Measurements from ENCODE around the gene ATG5. TPM values are rescaled to one million over a fixed set of nuclear protein-coding genes. Genes with fewer than 3 reads are reported as not detected.
A peak's percentile ranks its signal among the peaks of the same experiment; 100 is the strongest.

Gene ATG5
- total RNA-seq, 4 donors from 2014 or later, result 14.6 to 34.9 (median 25.3) TPM

DNA sequence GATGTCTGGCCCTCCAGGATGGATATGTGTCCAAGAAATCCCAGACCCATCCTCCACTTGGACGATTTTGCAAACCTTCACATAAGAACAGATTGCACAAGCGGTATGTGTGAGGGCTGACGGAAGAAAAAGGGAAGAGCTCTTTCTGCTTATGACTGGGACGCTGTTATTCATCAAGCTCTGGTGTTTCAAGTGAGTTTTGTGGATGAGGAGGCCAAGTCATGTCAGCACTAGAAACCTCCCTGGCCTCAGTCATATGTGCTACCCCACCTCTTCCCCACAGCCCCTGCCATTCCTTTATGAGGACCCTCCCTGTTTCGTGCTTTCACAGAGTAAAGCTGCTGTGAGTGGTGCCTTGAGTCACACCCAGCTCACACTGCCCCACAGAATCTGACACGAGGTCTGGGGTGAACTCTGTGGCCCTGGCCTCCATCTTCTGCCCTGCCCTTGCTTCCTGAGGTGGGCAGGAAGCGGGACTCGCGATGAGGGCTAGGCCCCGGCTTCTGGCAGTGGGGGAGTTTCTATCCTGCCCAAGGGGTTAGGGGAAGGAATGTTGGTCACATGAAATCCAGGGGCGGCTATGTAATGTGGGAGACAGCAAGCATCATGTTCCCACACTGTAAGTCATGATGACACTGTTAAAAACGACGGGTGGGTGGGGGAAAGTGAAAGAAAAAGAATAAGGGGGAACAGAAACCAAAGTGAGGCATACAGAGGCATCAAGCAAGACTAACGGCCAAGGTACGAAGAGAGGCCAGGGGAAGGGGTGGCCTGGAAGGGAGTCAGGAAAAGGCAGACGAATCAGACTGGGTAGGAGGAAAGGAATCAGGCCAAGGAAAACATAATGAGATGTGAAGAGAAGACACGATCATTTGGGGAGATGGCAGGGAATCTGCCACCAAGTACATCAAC lies 161.3 kb downstream of the ATG5 start:
- Histone ChIP-seq H3K4me3 (peak overlapping the region in 1 of 4 donors; percentile 25), H3K36me3 (no peaks in the 10 kb centered on the region), H3K9me3 (no peaks in the 10 kb centered on the region), H3K27ac (peak overlapping the region; percentile 50 to 88 (median 72)), H3K4me1 (peaks cover 0 to 17% (median 0%) of the 10 kb centered on the region in 3 donors), H3K27me3 (no peaks in the 10 kb centered on the region)
- intact Hi-C loops (cut with DNase I), result no loop called here
- 51 to 70% methylated on average over 12 to 13 of the region's 17 CpGs for WGBS, 2 donors
- DNase-seq, result no peak
- TF ChIP-seq, protein P1, sequence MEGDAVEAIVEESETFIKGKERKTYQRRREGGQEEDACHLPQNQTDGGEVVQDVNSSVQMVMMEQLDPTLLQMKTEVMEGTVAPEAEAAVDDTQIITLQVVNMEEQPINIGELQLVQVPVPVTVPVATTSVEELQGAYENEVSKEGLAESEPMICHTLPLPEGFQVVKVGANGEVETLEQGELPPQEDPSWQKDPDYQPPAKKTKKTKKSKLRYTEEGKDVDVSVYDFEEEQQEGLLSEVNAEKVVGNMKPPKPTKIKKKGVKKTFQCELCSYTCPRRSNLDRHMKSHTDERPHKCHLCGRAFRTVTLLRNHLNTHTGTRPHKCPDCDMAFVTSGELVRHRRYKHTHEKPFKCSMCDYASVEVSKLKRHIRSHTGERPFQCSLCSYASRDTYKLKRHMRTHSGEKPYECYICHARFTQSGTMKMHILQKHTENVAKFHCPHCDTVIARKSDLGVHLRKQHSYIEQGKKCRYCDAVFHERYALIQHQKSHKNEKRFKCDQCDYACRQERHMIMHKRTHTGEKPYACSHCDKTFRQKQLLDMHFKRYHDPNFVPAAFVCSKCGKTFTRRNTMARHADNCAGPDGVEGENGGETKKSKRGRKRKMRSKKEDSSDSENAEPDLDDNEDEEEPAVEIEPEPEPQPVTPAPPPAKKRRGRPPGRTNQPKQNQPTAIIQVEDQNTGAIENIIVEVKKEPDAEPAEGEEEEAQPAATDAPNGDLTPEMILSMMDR (IDR thresholded peaks at IDR 0.05), result no peak
- no peak for TF ChIP-seq POLR2A (IDR thresholded peaks at IDR 0.05)

DNA sequence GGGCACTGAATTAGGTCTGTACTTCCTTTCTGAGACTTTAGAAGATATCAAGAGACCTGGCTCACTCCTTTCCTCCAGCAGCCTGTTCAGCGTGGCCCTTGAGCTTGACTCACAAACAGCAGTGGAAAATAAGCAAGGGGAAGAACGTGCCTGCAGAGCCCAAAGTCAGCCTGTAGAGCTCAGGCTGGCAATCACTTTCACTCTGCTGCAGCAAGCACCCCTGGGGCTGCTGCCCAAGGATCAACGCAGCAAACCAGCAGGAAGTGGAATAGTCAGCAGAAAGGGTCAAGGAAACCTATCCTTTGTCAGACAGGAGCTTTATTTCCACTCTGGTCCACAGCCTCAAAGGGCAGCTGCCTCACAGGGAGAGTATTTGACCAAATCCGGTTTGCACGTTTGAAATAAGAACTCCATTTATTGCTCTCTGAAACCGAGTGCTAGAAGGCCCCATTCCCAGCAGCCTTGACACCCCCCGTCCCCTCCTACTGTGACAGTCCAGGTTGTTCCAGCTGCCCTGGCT lies 162.1 kb downstream of the ATG5 start:
- no peak for DNase-seq

DNA sequence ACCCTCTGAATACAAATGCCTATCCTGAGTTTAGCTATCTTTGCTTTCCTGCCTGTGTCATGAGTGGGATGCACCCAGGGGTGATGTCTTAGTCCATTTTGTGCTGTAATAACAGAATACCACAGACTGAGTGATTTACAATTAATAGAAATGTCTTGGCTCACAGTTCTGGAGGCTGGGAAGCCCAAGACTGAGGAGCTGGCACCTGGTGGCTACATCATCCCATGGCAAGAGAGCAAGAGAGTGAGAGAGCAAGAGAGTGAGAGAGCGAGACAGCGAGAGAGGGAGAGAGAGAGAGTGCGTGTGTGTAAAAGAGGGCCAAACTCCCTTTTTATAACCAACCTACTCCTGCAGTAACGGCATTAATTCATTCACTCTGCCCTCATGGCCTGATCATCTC lies 162.6 kb downstream of the ATG5 start:
- intact Hi-C loops (cut with DNase I), result no loop called here
- no peak overlapping the region for H3K4me3 ChIP-seq
- no peaks in the 10 kb centered on the region for H3K9me3 ChIP-seq
- no peaks in the 10 kb centered on the region for H3K27me3 ChIP-seq
- no peak for DNase-seq
- 79 to 88% methylated on average over 4 of the region's 4 CpGs for WGBS, 2 donors
- TF ChIP-seq, protein P1 (IDR thresholded peaks at IDR 0.05), result no peak
- TF ChIP-seq POLR2A (IDR thresholded peaks at IDR 0.05), result no peak
- H3K27ac ChIP-seq, result peak overlapping the region in 3 of 4 donors; percentile 64 to 88 (median 79)
- H3K36me3 ChIP-seq, result no peaks in the 10 kb centered on the region
- peaks cover 0 to 17% (median 0%) of the 10 kb centered on the region in 3 donors for H3K4me1 ChIP-seq

More for the DNA sequence above, 162.1 kb downstream of the ATG5 start:
- H3K9me3 ChIP-seq, result no peaks in the 10 kb centered on the region
- no peaks in the 10 kb centered on the region for H3K27me3 ChIP-seq
- no peaks in the 10 kb centered on the region for H3K36me3 ChIP-seq
- H3K27ac ChIP-seq, result peak overlapping the region; percentile 16 to 88 (median 72)
- WGBS, 2 donors, result 37 to 50% methylated on average over 7 of the region's 7 CpGs
- H3K4me3 ChIP-seq, result peak overlapping the region in 1 of 4 donors; percentile 25
- peaks cover 0 to 17% (median 0%) of the 10 kb centered on the region in 3 donors for H3K4me1 ChIP-seq
- intact Hi-C loops (cut with DNase I), result no loop called here
- TF ChIP-seq POLR2A (IDR thresholded peaks at IDR 0.05), result no peak
- TF ChIP-seq, protein P1 (IDR thresholded peaks at IDR 0.05), result no peak

DNA sequence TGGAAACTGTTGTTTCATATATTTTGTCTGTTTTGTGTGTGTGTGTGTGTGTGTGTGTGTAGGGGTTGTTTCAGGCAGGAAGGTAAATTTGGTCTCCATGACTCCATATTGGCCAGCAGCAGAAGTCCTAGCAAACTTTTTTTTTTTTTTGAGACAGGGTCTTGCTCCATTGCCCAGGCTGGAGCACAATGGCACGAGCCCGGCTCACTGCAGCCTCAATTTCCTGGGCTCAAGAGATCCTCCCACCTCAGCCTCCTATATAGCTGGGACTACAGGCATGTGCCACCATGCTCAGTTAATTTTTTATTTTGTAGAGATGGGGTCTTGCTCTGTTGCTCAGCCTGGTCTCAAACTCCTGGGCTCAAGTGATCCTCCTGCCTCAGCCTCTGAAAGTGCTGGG lies 163.7 kb downstream of the ATG5 start:
- Histone ChIP-seq H3K27ac (no peak overlapping the region), H3K4me3 (no peak overlapping the region), H3K27me3 (no peaks in the 10 kb centered on the region), H3K36me3 (no peaks in the 10 kb centered on the region), H3K9me3 (no peaks in the 10 kb centered on the region), H3K4me1 (peaks cover 0 to 17% (median 0%) of the 10 kb centered on the region in 3 donors)
- 94 to 100% methylated on average over 2 of the region's 2 CpGs for WGBS, 2 donors
- intact Hi-C loops (cut with DNase I), result no loop called here
- no peak for DNase-seq
- no peak for TF ChIP-seq POLR2A (IDR thresholded peaks at IDR 0.05)
- TF ChIP-seq, protein P1 (IDR thresholded peaks at IDR 0.05), result no peak

DNA sequence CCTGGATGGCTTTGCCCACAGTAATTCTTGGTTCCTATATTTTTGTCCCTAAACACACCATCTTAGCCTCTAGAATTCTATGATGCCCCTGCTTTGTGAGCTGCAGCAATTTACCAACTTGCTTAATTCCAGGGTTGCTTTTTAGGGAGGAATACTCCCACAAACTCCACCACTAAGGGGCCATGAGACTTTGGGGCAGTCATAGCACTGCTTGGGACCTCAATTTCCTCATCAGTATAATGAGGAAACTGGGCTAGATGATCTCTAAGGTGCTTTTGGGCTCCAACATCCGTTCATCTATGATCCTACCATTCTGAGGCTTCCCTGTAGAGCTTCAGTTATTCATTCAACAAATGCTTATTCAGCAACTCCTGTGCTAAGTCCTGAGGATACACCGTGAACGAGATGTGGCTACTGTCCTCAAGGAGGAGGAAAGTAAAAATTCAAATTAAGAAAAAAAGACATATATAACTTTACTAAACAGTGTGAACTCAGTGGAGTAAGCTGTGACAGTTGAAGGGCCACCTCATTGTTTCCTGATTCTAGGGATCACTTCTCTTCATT lies 164.2 kb downstream of the ATG5 start:
- Histone ChIP-seq H3K27me3 (no peaks in the 10 kb centered on the region), H3K4me3 (no peak overlapping the region), H3K36me3 (no peaks in the 10 kb centered on the region), H3K9me3 (no peaks in the 10 kb centered on the region), H3K27ac (no peak overlapping the region), H3K4me1 (peaks cover 0 to 17% (median 0%) of the 10 kb centered on the region in 3 donors)
- no peak for DNase-seq
- intact Hi-C loops (cut with DNase I), result no loop called here
- TF ChIP-seq POLR2A (IDR thresholded peaks at IDR 0.05), result no peak
- TF ChIP-seq, protein P1 (IDR thresholded peaks at IDR 0.05), result no peak
- WGBS, 2 donors, result 94 to 96% methylated on average over 3 of the region's 3 CpGs

Data from esophagus squamous epithelium (tissue), 5 donors.